DOHH2 (cell line): ENCODE data around the gene DHRS11.

Experiments used
- H3F3A ChIP-seq: fragments of 200-600 bp; sonication (generic), shearing (Covaris generic); 2 replicates; pipeline ENCODE4 v1.6.0; 2016; ENCODE audit warnings: antibody characterized with exemption, mild to moderate bottlenecking; ENCODE audit not compliant: control insufficient read depth, insufficient read depth
- H3K27ac ChIP-seq: fragments of 200-600 bp; sonication (generic); 2 replicates; pipeline ENCODE4 v1.5.1; 2014; ENCODE audit warnings: low read depth, mild to moderate bottlenecking, low read length, moderate library complexity
- H3K27me3 ChIP-seq: fragments of 200-600 bp; sonication (generic); 2 replicates; pipeline ENCODE4 v1.6.1; 2014; ENCODE audit warnings: mild to moderate bottlenecking, low read length, mixed read lengths; ENCODE audit not compliant: control insufficient read depth
- H3K36me3 ChIP-seq: fragments of 200-600 bp; sonication (generic); 2 replicates; pipeline ENCODE4 v1.6.1; 2014; ENCODE audit warnings: mild to moderate bottlenecking, low read length, moderate library complexity, mixed read lengths; ENCODE audit not compliant: control insufficient read depth
- H3K4me1 ChIP-seq: fragments of 200-600 bp; sonication (generic); 2 replicates; pipeline ENCODE4 v1.6.1; 2014; ENCODE audit warnings: mild to moderate bottlenecking, low read length, mixed read lengths; ENCODE audit not compliant: control insufficient read depth
- H3K4me2 ChIP-seq: fragments of 200-600 bp; sonication (generic); 2 replicates; pipeline ENCODE4 v1.6.0; 2014; ENCODE audit warnings: mild to moderate bottlenecking, low read length, moderate library complexity
- H3K4me3 ChIP-seq: fragments of 200-600 bp; sonication (generic); 2 replicates; pipeline ENCODE4 v1.5.1; 2014; ENCODE audit warnings: mild to moderate bottlenecking, low read length, mixed read lengths
- H3K79me2 ChIP-seq: fragments of 200-600 bp; sonication (generic); 2 replicates; pipeline ENCODE4 v1.6.1; 2014; ENCODE audit warnings: mild to moderate bottlenecking, low read length, mixed read lengths; ENCODE audit not compliant: control insufficient read depth
- H3K9me2 ChIP-seq: fragments of 200-600 bp; sonication (generic); replicated peaks from 2 replicates; pipeline ENCODE4 v1.6.1; 2014; ENCODE audit warnings: mild to moderate bottlenecking, low read length, mixed read lengths; ENCODE audit not compliant: control insufficient read depth
- H3K9me3 ChIP-seq: fragments of 200-600 bp; sonication (generic); 2 replicates; pipeline ENCODE4 v1.6.1; 2014; ENCODE audit warnings: antibody characterized with exemption, low read length, mixed read lengths; ENCODE audit not compliant: control insufficient read depth, insufficient read depth
- H4K20me1 ChIP-seq: fragments of 200-600 bp; sonication (generic); 2 replicates; pipeline ENCODE4 v1.6.0; 2014; ENCODE audit warnings: low read depth, mild to moderate bottlenecking, antibody characterized with exemption, low read length, moderate library complexity; ENCODE audit not compliant: control insufficient read depth, insufficient read depth
- CTCF ChIP-seq: fragments of 200-600 bp; sonication (generic); IDR thresholded peaks from one replicate; pipeline ENCODE4 v1.5.1; 2014; ENCODE audit warnings: antibody characterized with exemption, mild to moderate bottlenecking, low read depth, low read length; ENCODE audit not compliant: poor library complexity, severe bottlenecking
- EZH2phosphoT487 ChIP-seq: fragments of 200-600 bp; sonication (generic); IDR thresholded peaks from 2 replicates; pipeline ENCODE4 v1.6.1; 2017; ENCODE audit warnings: borderline replicate concordance, mild to moderate bottlenecking, antibody characterized with exemption, low read length, moderate library complexity, mixed read lengths

DHRS11 gene

GRCh38 chr17:36640836-36641235 is 49.2 kb downstream of the DHRS11 start:
- Histone ChIP-seq H3K27ac (no peak overlapping the region), H3K9me3 (no peaks in the 10 kb centered on the region), H4K20me1 (no peaks in the 10 kb centered on the region), H3K27me3 (peaks cover 17% of the 10 kb centered on the region; the same call in 1 of the 2 replicates), H3K9me2 (no peaks in the 10 kb centered on the region), H3K4me1 (no peaks in the 10 kb centered on the region), H3K4me3 (no peak overlapping the region), H3K36me3 (no peaks in the 10 kb centered on the region), H3F3A (no peaks in the 10 kb centered on the region), H3K4me2 (no peak overlapping the region), H3K79me2 (no peaks in the 10 kb centered on the region)
- TF ChIP-seq CTCF, result no peak
- no peak for TF ChIP-seq EZH2phosphoT487

- Histone ChIP-seq H4K20me1 (no peaks in the 10 kb centered on the region), H3K9me2 (no peaks in the 10 kb centered on the region), H3K4me1 (no peaks in the 10 kb centered on the region), H3K9me3 (no peaks in the 10 kb centered on the region), H3K4me2 (no peak overlapping the region), H3K79me2 (no peaks in the 10 kb centered on the region), H3K4me3 (no peak overlapping the region), H3K27me3 (peaks cover 20% of the 10 kb centered on the region; the same call in 1 of the 2 replicates), H3K27ac (no peak overlapping the region), H3F3A (no peaks in the 10 kb centered on the region), H3K36me3 (no peaks in the 10 kb centered on the region)
- TF ChIP-seq EZH2phosphoT487, result no peak
- no peak for TF ChIP-seq CTCF
Measured at GRCh38 chr17:36641331-36641876, 49.7 kb downstream of the DHRS11 start.

GRCh38 chr17:36641877-36642845 is 50.5 kb downstream of the DHRS11 start:
- Histone ChIP-seq H3K4me1 (no peaks in the 10 kb centered on the region), H4K20me1 (no peaks in the 10 kb centered on the region), H3K9me3 (no peaks in the 10 kb centered on the region), H3K27ac (no peak overlapping the region), H3K4me3 (no peak overlapping the region), H3K4me2 (no peak overlapping the region), H3K79me2 (no peaks in the 10 kb centered on the region), H3K36me3 (no peaks in the 10 kb centered on the region), H3K27me3 (peaks cover 20% of the 10 kb centered on the region; the same call in 1 of the 2 replicates), H3F3A (no peaks in the 10 kb centered on the region), H3K9me2 (no peaks in the 10 kb centered on the region)
- TF ChIP-seq CTCF (no peak), EZH2phosphoT487 (no peak)
